ENCODE results near the gene MYO1C.

MYO1C gene

GRCh38 chr17:1518410-1518809, 25.9 kb upstream of the MYO1C start:
- H3K36me3 ChIP-seq (ENCODE audit: control insufficient read depth in 1 of 2, insufficient read depth in 2 of 2, low read depth in 1 of 2, low read length in 2 of 2) = peaks cover 36 to 51% of the 10 kb centered on the region in 2 experiments
- no peak overlapping the region for H3K18ac ChIP-seq (ENCODE audit: low read depth in 1 of 2, low read length in 2 of 2)
- no peak overlapping the region for H3K4me2 ChIP-seq (ENCODE audit: low read length, poor library complexity, severe bottlenecking)
- H3K9ac ChIP-seq (ENCODE audit: low read length) = peak overlapping the region; percentile 98
- no peak overlapping the region for H3K4me3 ChIP-seq (ENCODE audit: insufficient read depth in 1 of 2, low read depth in 1 of 2, low read length in 2 of 2)
- no peak overlapping the region for H3K4ac ChIP-seq (ENCODE audit: low read depth in 1 of 2, low read length in 2 of 2)
- H2AFZ ChIP-seq (ENCODE audit: low read depth, low read length) = no peak overlapping the region
- H4K91ac ChIP-seq (ENCODE audit: low read length) = no peak overlapping the region
- H4K8ac ChIP-seq (ENCODE audit: low read length) = no peak overlapping the region
- no peak overlapping the region for H3K14ac ChIP-seq (ENCODE audit: low read length in 2 of 2)
- H2BK15ac ChIP-seq (ENCODE audit: low read depth, poor library complexity, severe bottlenecking) = no peak overlapping the region
- no peak overlapping the region for H3K27ac ChIP-seq (ENCODE audit: low read length, poor library complexity, severe bottlenecking)
- peaks cover 21% of the 10 kb centered on the region for H3K79me1 ChIP-seq (replicated peaks; ENCODE audit: low read length, poor library complexity, severe bottlenecking)
- no peak for DNase-seq
- H3K23ac ChIP-seq (ENCODE audit: low read length in 2 of 2) = peak overlapping the region in 1 of 2 experiments; percentile 60
- no peak overlapping the region for H2BK5ac ChIP-seq (ENCODE audit: low read depth, low read length, poor library complexity, severe bottlenecking)
- no peaks in the 10 kb centered on the region for H3K9me3 ChIP-seq (ENCODE audit: control insufficient read depth, low read length)
- H2AK5ac ChIP-seq (ENCODE audit: low read length, severe bottlenecking) = no peak overlapping the region
- no peak overlapping the region for H2BK120ac ChIP-seq (ENCODE audit: low read depth, low read length)
- peaks cover 7% of the 10 kb centered on the region for H3K4me1 ChIP-seq (ENCODE audit: control insufficient read depth, insufficient read depth, low read depth, low read length)
- no peaks in the 10 kb centered on the region for H3K27me3 ChIP-seq (ENCODE audit: control insufficient read depth in 1 of 2, insufficient read depth in 1 of 2, low read length in 2 of 2)
- H2BK12ac ChIP-seq (ENCODE audit: low read length in 2 of 2) = no peak overlapping the region
- WGBS = 100% methylated on average over 2 of the region's 2 CpGs

GRCh38 chr17:1516388-1517161, 24.1 kb upstream of the MYO1C start, which contains the start of gene INPP5K:
Gene INPP5K, minus strand, starts transcription at chr17:1516612. Its CDS starts 113 bp downstream, at chr17:1516499.
- Histone ChIP-seq H4K91ac (ENCODE audit: low read length) (peak within 1 kb of the TSS; percentile 64), H3K4me3 (ENCODE audit: insufficient read depth in 1 of 2, low read depth in 1 of 2, low read length in 2 of 2) (peak within 1 kb of the TSS; percentile 98), H2AK5ac (ENCODE audit: low read length, severe bottlenecking) (no peak within 1 kb of the TSS), H3K9ac (ENCODE audit: low read length) (peak within 1 kb of the TSS; percentile 98), H2BK12ac (ENCODE audit: low read length in 2 of 2) (no peak within 1 kb of the TSS), H2BK120ac (ENCODE audit: low read depth, low read length) (peak within 1 kb of the TSS; percentile 50), H4K8ac (ENCODE audit: low read length) (peak within 1 kb of the TSS; percentile 92), H2AFZ (ENCODE audit: low read depth, low read length) (peak within 1 kb of the TSS; percentile 90), H3K4me2 (ENCODE audit: low read length, poor library complexity, severe bottlenecking) (peak within 1 kb of the TSS; percentile 94), H3K14ac (ENCODE audit: low read length in 2 of 2) (peak within 1 kb of the TSS; percentile 5 to 89), H3K18ac (ENCODE audit: low read depth in 1 of 2, low read length in 2 of 2) (peak within 1 kb of the TSS; percentile 65 to 96), H3K9me3 (ENCODE audit: control insufficient read depth, low read length) (no peaks in the 10 kb centered on the region), H3K4me1 (ENCODE audit: control insufficient read depth, insufficient read depth, low read depth, low read length) (peaks cover 7% of the 10 kb centered on the region), H3K36me3 (ENCODE audit: control insufficient read depth in 1 of 2, insufficient read depth in 2 of 2, low read depth in 1 of 2, low read length in 2 of 2) (peaks cover 33 to 45% of the 10 kb centered on the region in 2 experiments), H3K4ac (ENCODE audit: low read depth in 1 of 2, low read length in 2 of 2) (peak within 1 kb of the TSS; percentile 48 to 87), H3K27ac (ENCODE audit: low read length, poor library complexity, severe bottlenecking) (peak within 1 kb of the TSS; percentile 75), H2BK15ac (ENCODE audit: low read depth, poor library complexity, severe bottlenecking) (peak within 1 kb of the TSS; percentile 73), H3K79me1 (replicated peaks; ENCODE audit: low read length, poor library complexity, severe bottlenecking) (peaks cover 23% of the 10 kb centered on the region), H2BK5ac (ENCODE audit: low read depth, low read length, poor library complexity, severe bottlenecking) (peak within 1 kb of the TSS; percentile 83), H3K27me3 (ENCODE audit: control insufficient read depth in 1 of 2, insufficient read depth in 1 of 2, low read length in 2 of 2) (no peaks in the 10 kb centered on the region), H3K23ac (ENCODE audit: low read length in 2 of 2) (peak within 1 kb of the TSS in 1 of 2 experiments; percentile 63)
- peak; percentile 98 for DNase-seq
- under 1% methylated on average over 91 of the region's 91 CpGs for WGBS

GRCh38 chr17:1515640-1516387, 23.3 kb upstream of the MYO1C start:
- H3K27ac ChIP-seq (ENCODE audit: low read length, poor library complexity, severe bottlenecking) = peak overlapping the region; percentile 36
- H3K4me3 ChIP-seq (ENCODE audit: insufficient read depth in 1 of 2, low read depth in 1 of 2, low read length in 2 of 2) = peak overlapping the region; percentile 98
- H4K91ac ChIP-seq (ENCODE audit: low read length) = peak overlapping the region; percentile 64
- H2BK15ac ChIP-seq (ENCODE audit: low read depth, poor library complexity, severe bottlenecking) = no peak overlapping the region
- peak overlapping the region in 1 of 2 experiments; percentile 96 for H3K18ac ChIP-seq (ENCODE audit: low read depth in 1 of 2, low read length in 2 of 2)
- no peaks in the 10 kb centered on the region for H3K9me3 ChIP-seq (ENCODE audit: control insufficient read depth, low read length)
- H3K14ac ChIP-seq (ENCODE audit: low read length in 2 of 2) = peak overlapping the region in 1 of 2 experiments; percentile 76
- peak; percentile 95 for DNase-seq
- H2AK5ac ChIP-seq (ENCODE audit: low read length, severe bottlenecking) = no peak overlapping the region
- peak overlapping the region; percentile 92 for H4K8ac ChIP-seq (ENCODE audit: low read length)
- H3K4ac ChIP-seq (ENCODE audit: low read depth in 1 of 2, low read length in 2 of 2) = peak overlapping the region; percentile 48 to 86
- H3K23ac ChIP-seq (ENCODE audit: low read length in 2 of 2) = peak overlapping the region in 1 of 2 experiments; percentile 63
- peak overlapping the region; percentile 90 for H2AFZ ChIP-seq (ENCODE audit: low read depth, low read length)
- H2BK120ac ChIP-seq (ENCODE audit: low read depth, low read length) = no peak overlapping the region
- H3K27me3 ChIP-seq (ENCODE audit: control insufficient read depth in 1 of 2, insufficient read depth in 1 of 2, low read length in 2 of 2) = no peaks in the 10 kb centered on the region
- peaks cover 7% of the 10 kb centered on the region for H3K4me1 ChIP-seq (ENCODE audit: control insufficient read depth, insufficient read depth, low read depth, low read length)
- peaks cover 37% of the 10 kb centered on the region in 2 experiments for H3K36me3 ChIP-seq (ENCODE audit: control insufficient read depth in 1 of 2, insufficient read depth in 2 of 2, low read depth in 1 of 2, low read length in 2 of 2)
- no peak overlapping the region for H2BK5ac ChIP-seq (ENCODE audit: low read depth, low read length, poor library complexity, severe bottlenecking)
- peak overlapping the region; percentile 92 for H3K9ac ChIP-seq (ENCODE audit: low read length)
- 1% methylated on average over 29 of the region's 31 CpGs for WGBS
- no peak overlapping the region for H2BK12ac ChIP-seq (ENCODE audit: low read length in 2 of 2)
- peaks cover 23% of the 10 kb centered on the region for H3K79me1 ChIP-seq (replicated peaks; ENCODE audit: low read length, poor library complexity, severe bottlenecking)
- peak overlapping the region; percentile 94 for H3K4me2 ChIP-seq (ENCODE audit: low read length, poor library complexity, severe bottlenecking)

GRCh38 chr17:1512351-1512750, 19.9 kb upstream of the MYO1C start:
- no peak overlapping the region for H2AFZ ChIP-seq (ENCODE audit: low read depth, low read length)
- no peak overlapping the region for H2AK5ac ChIP-seq (ENCODE audit: low read length, severe bottlenecking)
- H3K14ac ChIP-seq (ENCODE audit: low read length in 2 of 2) = no peak overlapping the region
- H3K36me3 ChIP-seq (ENCODE audit: control insufficient read depth in 1 of 2, insufficient read depth in 2 of 2, low read depth in 1 of 2, low read length in 2 of 2) = peaks cover 26 to 40% of the 10 kb centered on the region in 2 experiments
- H3K18ac ChIP-seq (ENCODE audit: low read depth in 1 of 2, low read length in 2 of 2) = no peak overlapping the region
- no peak overlapping the region for H4K8ac ChIP-seq (ENCODE audit: low read length)
- DNase-seq = no peak
- no peak overlapping the region for H4K91ac ChIP-seq (ENCODE audit: low read length)
- no peaks in the 10 kb centered on the region for H3K27me3 ChIP-seq (ENCODE audit: control insufficient read depth in 1 of 2, insufficient read depth in 1 of 2, low read length in 2 of 2)
- WGBS = 100% methylated on average over 1 of the region's 2 CpGs
- H3K23ac ChIP-seq (ENCODE audit: low read length in 2 of 2) = no peak overlapping the region
- no peaks in the 10 kb centered on the region for H3K9me3 ChIP-seq (ENCODE audit: control insufficient read depth, low read length)
- no peak overlapping the region for H2BK120ac ChIP-seq (ENCODE audit: low read depth, low read length)
- H3K4me3 ChIP-seq (ENCODE audit: insufficient read depth in 1 of 2, low read depth in 1 of 2, low read length in 2 of 2) = no peak overlapping the region
- H3K79me1 ChIP-seq (replicated peaks; ENCODE audit: low read length, poor library complexity, severe bottlenecking) = peaks cover 25% of the 10 kb centered on the region
- peaks cover 3% of the 10 kb centered on the region for H3K4me1 ChIP-seq (ENCODE audit: control insufficient read depth, insufficient read depth, low read depth, low read length)
- no peak overlapping the region for H2BK12ac ChIP-seq (ENCODE audit: low read length in 2 of 2)
- H3K4ac ChIP-seq (ENCODE audit: low read depth in 1 of 2, low read length in 2 of 2) = no peak overlapping the region
- H2BK5ac ChIP-seq (ENCODE audit: low read depth, low read length, poor library complexity, severe bottlenecking) = no peak overlapping the region
- H3K27ac ChIP-seq (ENCODE audit: low read length, poor library complexity, severe bottlenecking) = no peak overlapping the region
- H3K9ac ChIP-seq (ENCODE audit: low read length) = peak overlapping the region; percentile 46
- H2BK15ac ChIP-seq (ENCODE audit: low read depth, poor library complexity, severe bottlenecking) = no peak overlapping the region
- H3K4me2 ChIP-seq (ENCODE audit: low read length, poor library complexity, severe bottlenecking) = no peak overlapping the region

All from mesenchymal stem cell (in vitro differentiated cells and primary cell).